ENCODE results near the gene GARRE1.

DNA sequence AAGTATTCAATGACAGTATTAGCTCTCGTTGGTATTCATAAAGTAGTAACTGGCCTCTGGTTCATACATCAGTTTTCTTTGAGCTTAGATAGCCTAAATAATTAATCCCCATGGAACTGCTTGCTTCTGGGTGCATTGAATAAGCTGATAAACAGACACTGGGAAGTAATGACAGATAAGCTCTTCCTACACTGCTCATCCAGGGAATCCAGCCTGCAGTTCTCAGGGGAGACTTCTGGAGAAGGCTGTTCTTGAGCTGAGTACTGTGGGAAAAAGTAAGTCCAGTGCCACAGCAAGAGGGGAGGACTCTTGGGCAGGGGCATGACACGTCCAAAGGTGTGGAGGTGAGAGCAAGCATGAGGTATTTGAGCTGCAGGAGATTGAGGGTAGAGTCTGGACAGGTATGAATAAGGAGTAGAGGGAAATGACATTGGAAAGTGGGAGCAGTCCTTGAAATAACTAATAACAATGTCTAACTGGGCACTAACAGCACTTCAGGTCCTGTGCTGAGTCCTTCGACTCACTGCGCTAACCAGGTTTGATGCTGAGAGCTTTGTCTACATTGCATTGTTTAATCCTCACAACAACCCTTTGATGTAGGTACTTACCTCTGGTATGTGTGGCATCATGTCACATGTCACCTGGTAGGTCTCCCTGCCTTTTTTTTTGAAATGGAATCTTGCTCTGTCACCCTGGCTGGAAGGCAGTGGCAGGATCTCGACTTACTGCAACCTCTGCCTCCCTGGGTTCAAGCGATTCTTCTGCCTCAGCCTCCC is 7.2 kb downstream of the GARRE1 start:
- TF ChIP-seq SRF (IDR thresholded peaks at IDR 0.05; ENCODE audit: low read depth, low read length) (no peak), CREB1 (IDR thresholded peaks at IDR 0.05) (no peak)

All from H1 (cell line).